Breast epithelium (tissue), 4 donors: ENCODE measurements around the gene SCARB2. TPM values are rescaled to one million over a fixed set of nuclear protein-coding genes. Genes with fewer than 3 reads are reported as not detected.

Source experiments
- DNase-seq, 2 donors: peaks; one replicate each; pipeline ENCODE4 v3.0.0-alpha.2; 2019; ENCODE audit warnings: low spot score in 2 of 2
- H3K27ac ChIP-seq, 2 donors: fragments of 200-600 bp; sonication (generic) in 1 of 2; one replicate each; pipeline ENCODE4 v1.5.1; 2016 to 2019; ENCODE audit warnings: mild to moderate bottlenecking in 1 of 2
- H3K27me3 ChIP-seq, 2 donors: fragments of 200-600 bp; sonication (generic) in 1 of 2; one replicate each; pipeline versions ENCODE4 v1.5.1 to v1.6.0; 2017 to 2019; ENCODE audit warnings: control low read depth in 1 of 2, mild to moderate bottlenecking in 1 of 2
- H3K36me3 ChIP-seq: fragments of 200-600 bp; one replicate; pipeline ENCODE4 v1.5.1; 2019
- H3K4me1 ChIP-seq, 2 donors: fragments of 200-600 bp; sonication (generic); one replicate each; pipeline ENCODE4 v1.5.1; 2016 to 2019; ENCODE audit warnings: control low read depth in 1 of 2
- H3K4me3 ChIP-seq, 3 donors: fragments of 200-600 bp; sonication (generic); 1 replicate in 2 of 3; 2 replicates in 1 of 3; pipeline ENCODE4 v1.5.1; 2016 to 2019; ENCODE audit warnings: mild to moderate bottlenecking in 3 of 3, moderate library complexity in 2 of 3
- H3K9me3 ChIP-seq, 2 donors: fragments of 200-600 bp; sonication (generic) in 1 of 2; one replicate each; pipeline ENCODE4 v1.5.1; 2016 to 2019; ENCODE audit warnings: control low read depth in 1 of 2
- CTCF ChIP-seq, 3 donors: fragments of 450-650 bp; IDR thresholded peaks; one replicate each; pipeline ENCODE4 v1.5.1; 2016 to 2017; ENCODE audit warnings: antibody characterized with exemption in 3 of 3, mild to moderate bottlenecking in 3 of 3, moderate library complexity in 3 of 3
- POLR2A ChIP-seq: fragments of 450-650 bp; IDR thresholded peaks from one replicate; pipeline ENCODE4 v1.6.1; 2016; ENCODE audit warnings: antibody characterized with exemption, mild to moderate bottlenecking, moderate library complexity
- POLR2AphosphoS5 ChIP-seq, 3 donors: sonication (generic); formaldehyde crosslinking; IDR thresholded peaks; one replicate each; pipeline ENCODE4 v1.6.1; 2017; ENCODE audit warnings: antibody characterized with exemption in 3 of 3
- intact Hi-C: fragments of 100-400 bp; cut with DNase I; formaldehyde crosslinking; loops from one replicate; pipeline ENCODE4 v1.15.1; 2023; ENCODE audit warnings: low total_unique reads
- total RNA-seq, 3 donors: library from RNA; depleted of rRNA; stranded (reverse); fragments of >200 nt; gene quantifications; one replicate each; pipeline ENCODE4 v1.1.0, GENCODE V29; 2016

The SCARB2 gene
- total RNA-seq: 100 to 1,000 TPM; 148 to 231 (median 160) TPM

- no peaks in the 10 kb centered on the region for H3K9me3 ChIP-seq
- TF ChIP-seq CTCF (IDR thresholded peaks at IDR 0.05): no peak
- peak; percentile 74 to 78 (median 76) for TF ChIP-seq POLR2AphosphoS5 (IDR thresholded peaks at IDR 0.05)
- no peaks in the 10 kb centered on the region for H3K36me3 ChIP-seq
- peak within 1 kb of the TSS; percentile 68 to 89 (median 74) for H3K4me3 ChIP-seq
- H3K4me1 ChIP-seq: peaks cover 2 to 37% of the 10 kb centered on the region in 2 donors
- intact Hi-C loops: no loop called here
- DNase-seq: peak; percentile 74 to 86
- H3K27me3 ChIP-seq: no peaks in the 10 kb centered on the region
- peak within 1 kb of the TSS; percentile 98 to 99 for H3K27ac ChIP-seq
These were observed at the start of gene SCARB2 for GRCh38 chr4:76213415-76214176. SCARB2 (minus strand) TSS chr4:76213824; CDS start chr4:76213543, 281 bp downstream.

GRCh38 chr4:76260571-76260970, 46.9 kb upstream of the SCARB2 start:
- intact Hi-C loops: no loop called here
- Histone ChIP-seq H3K36me3 (no peaks in the 10 kb centered on the region), H3K4me3 (no peak overlapping the region), H3K4me1 (no peaks in the 10 kb centered on the region), H3K9me3 (no peaks in the 10 kb centered on the region), H3K27ac (no peak overlapping the region), H3K27me3 (no peaks in the 10 kb centered on the region)
- no peak for TF ChIP-seq POLR2AphosphoS5 (IDR thresholded peaks at IDR 0.05)
- TF ChIP-seq CTCF (IDR thresholded peaks at IDR 0.05): no peak
- no peak for TF ChIP-seq POLR2A
- DNase-seq: no peak

- intact Hi-C loops: loop anchor here (5.0 kb wide), 1 partner anchor 199 kb away; no protein-coding TSS in a partner anchor
- DNase-seq: no peak
- TF ChIP-seq POLR2AphosphoS5 (IDR thresholded peaks at IDR 0.05): no peak
- TF ChIP-seq POLR2A: no peak
- no peak for TF ChIP-seq CTCF (IDR thresholded peaks at IDR 0.05)
These were observed 44.2 kb upstream of the SCARB2 start for GRCh38 chr4:76257824-76258223.

GRCh38 chr4:76256968-76257367, 43.3 kb upstream of the SCARB2 start:
- no peaks in the 10 kb centered on the region for H3K36me3 ChIP-seq
- no peak for DNase-seq
- H3K4me1 ChIP-seq: no peaks in the 10 kb centered on the region
- no peak overlapping the region for H3K4me3 ChIP-seq
- H3K9me3 ChIP-seq: no peaks in the 10 kb centered on the region
- intact Hi-C loops: loop anchor here (5.0 kb wide), 1 partner anchor 200 kb away; no protein-coding TSS in a partner anchor
- H3K27me3 ChIP-seq: no peaks in the 10 kb centered on the region
- H3K27ac ChIP-seq: no peak overlapping the region
- TF ChIP-seq POLR2A: no peak
- TF ChIP-seq CTCF (IDR thresholded peaks at IDR 0.05): no peak
- no peak for TF ChIP-seq POLR2AphosphoS5 (IDR thresholded peaks at IDR 0.05)

More at GRCh38 chr4:76257824-76258223, 44.2 kb upstream of the SCARB2 start:
- Histone ChIP-seq H3K36me3 (no peaks in the 10 kb centered on the region), H3K4me1 (no peaks in the 10 kb centered on the region), H3K4me3 (no peak overlapping the region), H3K9me3 (no peaks in the 10 kb centered on the region), H3K27me3 (no peaks in the 10 kb centered on the region), H3K27ac (no peak overlapping the region)

GRCh38 chr4:76256032-76256431, 42.4 kb upstream of the SCARB2 start:
- DNase-seq: no peak
- no peaks in the 10 kb centered on the region for H3K4me1 ChIP-seq
- H3K9me3 ChIP-seq: no peaks in the 10 kb centered on the region
- TF ChIP-seq POLR2AphosphoS5 (IDR thresholded peaks at IDR 0.05) (no peak), CTCF (IDR thresholded peaks at IDR 0.05) (no peak), POLR2A (no peak)
- no peak overlapping the region for H3K27ac ChIP-seq
- intact Hi-C loops: loop anchor here (5.0 kb wide), 1 partner anchor 201 kb away; no protein-coding TSS in a partner anchor
- no peaks in the 10 kb centered on the region for H3K27me3 ChIP-seq
- no peaks in the 10 kb centered on the region for H3K36me3 ChIP-seq
- H3K4me3 ChIP-seq: no peak overlapping the region
